Tibial artery (tissue), 4 donors: ENCODE measurements around the gene FPR1.

ENCODE experiments used
- DNase-seq, 2 donors: peaks; one replicate each; pipeline ENCODE4 v3.0.0-alpha.2; 2019
- H3K27ac ChIP-seq, 2 donors: fragments of 200-600 bp; sonication (generic) in 1 of 2; 1 replicate in 1 of 2; 2 replicates in 1 of 2; pipeline ENCODE4 v1.5.1; 2018 to 2019; ENCODE audit warnings: mild to moderate bottlenecking in 1 of 2
- H3K27me3 ChIP-seq, 2 donors: fragments of 200-600 bp; sonication (generic) in 1 of 2; one replicate each; pipeline versions ENCODE4 v1.5.1 to v1.6.0; 2016 to 2019
- H3K36me3 ChIP-seq, 3 donors: fragments of 200-600 bp; sonication (generic) in 2 of 3; one replicate each; pipeline ENCODE4 v1.5.1; 2016 to 2019; ENCODE audit warnings: mild to moderate bottlenecking in 2 of 3
- H3K4me1 ChIP-seq, 4 donors: fragments of 200-600 bp; sonication (generic) in 2 of 4; 1 replicate in 3 of 4; 2 replicates in 1 of 4; pipeline ENCODE4 v1.5.1; 2016 to 2019
- H3K4me3 ChIP-seq, 2 donors: fragments of 200-600 bp; sonication (generic) in 1 of 2; 1 replicate in 1 of 2; 2 replicates in 1 of 2; pipeline ENCODE4 v1.5.1; 2018 to 2019; ENCODE audit warnings: mild to moderate bottlenecking in 2 of 2
- H3K9me3 ChIP-seq, 3 donors: fragments of 200-600 bp; sonication (generic) in 1 of 3; one replicate each; pipeline ENCODE4 v1.5.1; 2016 to 2019
- CTCF ChIP-seq, 2 experiments: fragments of 200-600 bp in 1 of 2; fragments of 450-650 bp in 1 of 2; IDR thresholded peaks; one replicate each; pipeline ENCODE4 v1.5.1; 2017 to 2019; ENCODE audit warnings: antibody characterized with exemption in 2 of 2, mild to moderate bottlenecking in 1 of 2, moderate library complexity in 1 of 2
- intact Hi-C: fragments of 100-400 bp; cut with DNase I; formaldehyde crosslinking; loops from one replicate; pipeline ENCODE4 v1.15.0; 2023; ENCODE audit warnings: low total_unique reads

The FPR1 gene

GRCh38 chr19:51735759-51736449 lies 15.8 kb downstream of the FPR1 start:
- peak; percentile 72 to 80 for DNase-seq
- H3K4me1 ChIP-seq, result no peaks in the 10 kb centered on the region
- TF ChIP-seq CTCF (IDR thresholded peaks at IDR 0.05), result no peak
- no peak overlapping the region for H3K4me3 ChIP-seq
- H3K9me3 ChIP-seq, result no peaks in the 10 kb centered on the region
- no peaks in the 10 kb centered on the region for H3K36me3 ChIP-seq
- H3K27me3 ChIP-seq, result peaks cover 0 to 26% of the 10 kb centered on the region in 2 donors
- no peak overlapping the region for H3K27ac ChIP-seq
- intact Hi-C loops, result no loop called here

- no peak for DNase-seq
- intact Hi-C loops, result no loop called here
- no peak overlapping the region for H3K4me3 ChIP-seq
- no peaks in the 10 kb centered on the region for H3K4me1 ChIP-seq
- peaks cover 0 to 3% (median 0%) of the 10 kb centered on the region in 3 donors for H3K9me3 ChIP-seq
- H3K27ac ChIP-seq, result no peak overlapping the region
- no peaks in the 10 kb centered on the region for H3K36me3 ChIP-seq
- no peak for TF ChIP-seq CTCF (IDR thresholded peaks at IDR 0.05)
- peaks cover 0 to 30% of the 10 kb centered on the region in 2 donors for H3K27me3 ChIP-seq
These were observed 17.7 kb downstream of the FPR1 start for GRCh38 chr19:51733742-51734522.

GRCh38 chr19:51729781-51730180 lies 21.9 kb downstream of the FPR1 start:
- Histone ChIP-seq H3K27me3 (peaks cover 0 to 52% of the 10 kb centered on the region in 2 donors), H3K4me1 (no peaks in the 10 kb centered on the region), H3K36me3 (no peaks in the 10 kb centered on the region), H3K9me3 (peaks cover 0 to 3% (median 0%) of the 10 kb centered on the region in 3 donors), H3K27ac (no peak overlapping the region), H3K4me3 (no peak overlapping the region)
- DNase-seq, result no peak
- intact Hi-C loops, result no loop called here
- TF ChIP-seq CTCF (IDR thresholded peaks at IDR 0.05), result no peak

GRCh38 chr19:51727349-51727880 lies 24.3 kb downstream of the FPR1 start:
- Histone ChIP-seq H3K4me3 (no peak overlapping the region), H3K27ac (no peak overlapping the region), H3K36me3 (no peaks in the 10 kb centered on the region), H3K27me3 (peaks cover 0 to 74% of the 10 kb centered on the region in 2 donors), H3K9me3 (peaks cover 0 to 3% (median 0%) of the 10 kb centered on the region in 3 donors), H3K4me1 (no peaks in the 10 kb centered on the region)
- intact Hi-C loops, result no loop called here
- DNase-seq, result no peak
- no peak for TF ChIP-seq CTCF (IDR thresholded peaks at IDR 0.05)

- H3K4me3 ChIP-seq, result no peak overlapping the region
- H3K4me1 ChIP-seq, result no peaks in the 10 kb centered on the region
- peaks cover 0 to 3% (median 0%) of the 10 kb centered on the region in 3 donors for H3K9me3 ChIP-seq
- H3K27ac ChIP-seq, result no peak overlapping the region
- no peak for DNase-seq
- TF ChIP-seq CTCF (IDR thresholded peaks at IDR 0.05), result no peak
- H3K27me3 ChIP-seq, result peaks cover 0 to 84% of the 10 kb centered on the region in 2 donors
- intact Hi-C loops, result no loop called here
- H3K36me3 ChIP-seq, result no peaks in the 10 kb centered on the region
These were observed 25.6 kb downstream of the FPR1 start for GRCh38 chr19:51726049-51726448.
